GM21737 (cell line): ENCODE results near the gene SMCO3.

Source experiments
- ATAC-seq: cut with Tn5 transposase; IDR thresholded peaks from one replicate; pipeline ENCODE4 v1.9.1; 2021; ENCODE audit warnings: mild to moderate bottlenecking, moderate library complexity; ENCODE audit not compliant: unreplicated experiment

Gene SMCO3

DNA sequence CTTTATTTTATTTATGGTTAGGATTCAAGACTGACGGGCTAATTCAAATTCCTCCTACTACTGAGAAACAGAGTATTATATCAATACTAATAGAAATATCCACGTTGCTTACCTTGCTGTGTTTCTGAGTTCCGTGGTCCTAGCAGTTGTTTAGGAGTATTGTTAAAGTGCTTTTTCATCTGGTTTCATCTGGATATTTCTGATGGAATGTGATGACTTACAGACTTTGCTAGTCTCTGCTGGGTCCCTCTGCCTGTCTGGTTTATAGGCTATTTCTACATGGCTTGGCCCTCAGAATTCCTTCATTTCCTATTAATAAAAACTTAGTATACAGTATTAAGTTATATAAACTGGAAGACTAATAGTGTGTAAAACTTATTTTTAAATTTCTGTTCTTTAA is at the start of gene SMCO3:
Gene SMCO3, minus strand, starts transcription at position 169 of the 400 bp plus-strand sequence. CDS start 7,502 bp downstream, outside the sequence.
- ATAC-seq: no peak

DNA sequence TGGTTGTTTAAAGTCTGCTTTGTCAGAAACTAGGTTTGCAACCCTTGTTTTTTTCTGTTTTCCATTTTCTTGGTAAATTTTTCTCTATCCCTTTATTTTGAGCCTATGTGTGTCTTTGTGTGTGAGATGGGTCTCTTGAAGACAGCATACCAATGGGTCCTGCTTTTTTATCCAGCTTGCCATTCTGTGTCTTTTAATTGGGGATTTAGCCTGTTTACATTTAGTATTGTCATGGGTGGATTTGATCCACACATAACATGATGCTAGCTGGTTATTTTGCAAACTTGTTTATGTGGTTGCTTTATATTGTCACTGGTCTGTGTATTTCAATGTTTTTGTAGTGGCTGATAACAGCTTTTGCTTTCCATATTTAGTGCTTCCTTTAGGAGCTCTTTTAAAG is 46.5 kb upstream of the SMCO3 start:
- ATAC-seq: no peak

DNA sequence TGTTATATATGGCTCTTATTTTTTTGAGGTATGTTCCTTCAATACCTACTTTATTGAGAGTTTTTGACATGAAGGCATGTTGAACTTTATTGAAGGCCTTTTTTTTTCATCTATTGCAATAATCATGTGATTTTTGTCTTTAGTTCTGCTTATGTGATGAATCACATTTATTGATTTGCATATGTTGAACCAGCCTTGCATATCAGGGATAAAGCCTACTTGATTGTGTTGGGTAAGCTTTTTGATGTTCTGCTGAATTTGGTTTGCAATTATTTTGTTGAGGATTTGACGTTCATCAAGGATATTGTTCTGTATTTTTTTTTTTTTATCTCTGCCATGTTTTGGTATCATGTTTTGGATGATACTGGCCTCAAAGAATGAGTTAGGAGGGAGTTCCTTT is 44.5 kb upstream of the SMCO3 start:
- ATAC-seq: no peak

GRCh38 chr12:14854586-14855183 is 40.7 kb upstream of the SMCO3 start:
- no peak for ATAC-seq

DNA sequence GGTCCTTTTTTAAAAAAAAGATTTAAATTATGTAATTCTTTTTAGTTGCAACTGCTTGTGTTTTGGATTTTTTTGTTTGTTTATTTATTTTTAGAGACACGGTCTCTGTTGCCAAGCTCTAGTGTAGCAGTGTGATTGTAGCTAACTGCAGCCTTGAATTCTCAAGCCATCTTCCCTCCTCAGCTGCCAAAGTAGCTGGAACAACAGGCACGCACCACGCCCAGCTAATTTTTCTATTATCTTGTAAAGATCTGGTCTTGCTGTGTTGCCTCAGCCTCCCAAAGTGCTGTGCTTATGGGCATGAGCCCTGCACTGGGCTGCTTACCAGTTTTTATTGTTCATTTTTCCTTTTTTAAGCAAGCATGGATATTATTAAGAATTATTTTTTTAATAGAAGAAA is 40.0 kb upstream of the SMCO3 start:
- no peak for ATAC-seq

- no peak for ATAC-seq
These were observed 38.9 kb upstream of the SMCO3 start for GRCh38 chr12:14852880-14853279.

DNA sequence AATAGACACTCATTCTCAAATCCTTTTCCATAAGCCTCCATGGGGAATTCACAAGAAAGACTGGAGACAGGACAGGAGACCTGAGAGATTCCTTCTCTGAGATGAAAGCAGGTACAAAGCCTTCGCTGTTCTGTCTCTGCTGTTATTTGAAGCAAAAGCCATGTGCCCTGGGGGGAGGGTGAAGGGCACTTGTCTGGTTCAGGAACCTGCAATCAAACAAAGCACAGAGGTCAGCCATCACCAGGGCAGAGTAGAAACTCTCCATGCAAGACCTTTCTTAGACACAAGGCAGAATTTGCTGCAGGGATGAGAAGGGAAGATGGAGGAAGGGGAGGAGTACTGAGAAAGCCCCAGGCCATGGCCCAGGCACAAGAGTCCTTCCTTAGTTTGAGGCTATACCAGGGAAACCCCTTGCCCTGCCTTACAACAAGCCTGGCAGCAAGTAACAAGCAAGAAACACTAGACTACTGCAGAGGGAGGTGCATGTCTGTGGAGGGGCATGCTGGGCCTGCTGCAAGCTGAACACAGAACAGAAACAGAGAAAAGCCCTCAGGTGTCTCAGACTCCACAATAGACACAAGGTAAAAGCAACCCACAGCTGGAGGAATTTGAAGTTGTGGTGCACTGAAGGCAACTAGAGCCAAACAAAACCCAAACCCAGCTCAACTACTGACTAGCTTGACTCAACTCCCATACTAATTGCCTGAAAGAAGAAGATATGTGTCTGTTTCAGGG is 37.1 kb upstream of the SMCO3 start:
- ATAC-seq: no peak

DNA sequence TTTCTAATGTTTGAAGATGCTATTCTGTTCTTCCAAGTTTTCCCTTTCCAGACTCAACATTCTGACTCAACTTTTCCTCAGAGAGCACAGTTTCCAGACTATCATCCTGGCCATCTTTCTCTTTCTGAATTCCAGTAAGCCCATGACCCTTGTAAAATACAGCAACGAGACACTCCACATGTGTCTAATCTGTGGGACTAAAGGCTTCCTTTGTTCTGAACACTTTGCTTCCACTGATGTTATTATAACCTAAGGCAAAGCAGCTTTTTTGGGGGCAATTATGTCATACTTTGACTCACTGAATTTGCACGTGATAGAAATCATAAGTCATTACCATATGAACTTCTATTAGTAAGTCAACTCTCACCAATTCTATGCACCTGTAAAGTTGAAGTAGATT is 35.7 kb upstream of the SMCO3 start:
- ATAC-seq: no peak

GRCh38 chr12:14846876-14847580 is 33.0 kb upstream of the SMCO3 start:
- no peak for ATAC-seq

GRCh38 chr12:14846042-14846587 is 32.1 kb upstream of the SMCO3 start:
- no peak for ATAC-seq

GRCh38 chr12:14845350-14845750 is 31.4 kb upstream of the SMCO3 start:
- no peak for ATAC-seq

DNA sequence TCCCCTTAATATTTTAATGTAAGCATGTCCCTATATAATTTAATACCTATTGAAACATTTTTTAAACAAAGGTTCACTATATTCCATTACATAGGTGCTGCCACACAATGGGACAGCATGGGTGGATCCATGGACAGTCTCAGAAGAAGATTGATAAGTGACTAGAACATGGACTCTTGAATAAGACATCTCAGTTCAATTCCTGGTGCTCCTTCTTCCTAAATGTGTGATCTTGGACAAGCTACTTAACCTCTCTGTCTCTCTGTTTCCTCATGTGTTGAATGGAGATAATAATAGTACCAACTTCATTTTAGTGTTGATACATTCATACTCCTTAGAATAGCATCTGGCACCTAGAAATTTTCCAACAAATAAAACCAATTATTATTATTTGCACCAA is 30.4 kb upstream of the SMCO3 start:
- no peak for ATAC-seq

- no peak for ATAC-seq
These were observed 29.5 kb upstream of the SMCO3 start, which contains the start of gene ART4 for GRCh38 chr12:14843425-14843887. Gene ART4, minus strand, starts transcription at chr12:14843526. Its CDS starts 413 bp downstream, at chr12:14843113.

GRCh38 chr12:14842315-14842714 is 28.3 kb upstream of the SMCO3 start:
- ATAC-seq: no peak

DNA sequence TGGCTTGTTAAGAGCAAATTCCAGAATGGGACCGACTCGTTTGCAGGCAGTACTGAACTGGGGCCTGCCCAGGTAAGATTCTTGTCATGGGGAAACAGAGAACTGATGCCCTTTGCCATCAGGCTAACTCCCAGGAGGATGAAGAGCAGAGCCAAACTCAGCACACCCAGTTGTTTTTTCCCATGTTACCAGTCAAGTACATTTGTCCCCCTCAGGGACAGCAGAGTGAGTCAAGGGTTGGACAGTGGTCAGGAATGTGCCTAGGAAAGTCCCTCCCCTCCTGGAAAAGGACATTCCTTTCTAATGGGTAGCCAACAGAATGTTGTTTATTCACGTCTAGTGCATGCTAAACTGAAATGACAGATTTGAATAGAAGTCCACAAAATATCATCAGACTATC is 27.8 kb upstream of the SMCO3 start:
- no peak for ATAC-seq

DNA sequence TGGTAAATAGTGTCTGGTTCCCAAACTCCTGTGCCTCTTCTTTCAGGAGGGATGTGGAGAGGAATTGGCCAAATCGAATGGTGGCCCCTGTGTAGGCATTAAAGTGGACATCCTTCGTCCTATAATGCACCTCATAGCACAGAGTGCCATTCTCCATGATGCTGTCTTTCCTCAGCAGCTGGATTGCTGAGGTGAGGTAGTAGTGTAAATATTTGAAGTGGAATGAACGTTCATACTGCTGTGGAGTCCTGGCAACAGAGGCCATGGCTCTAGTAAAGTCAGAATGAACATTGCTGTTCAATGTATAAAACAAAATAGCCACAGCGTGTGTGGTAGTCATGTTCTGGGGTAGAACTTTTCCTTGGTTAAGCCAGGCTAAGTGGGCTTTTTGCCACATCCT is 26.6 kb upstream of the SMCO3 start:
- ATAC-seq: no peak

DNA sequence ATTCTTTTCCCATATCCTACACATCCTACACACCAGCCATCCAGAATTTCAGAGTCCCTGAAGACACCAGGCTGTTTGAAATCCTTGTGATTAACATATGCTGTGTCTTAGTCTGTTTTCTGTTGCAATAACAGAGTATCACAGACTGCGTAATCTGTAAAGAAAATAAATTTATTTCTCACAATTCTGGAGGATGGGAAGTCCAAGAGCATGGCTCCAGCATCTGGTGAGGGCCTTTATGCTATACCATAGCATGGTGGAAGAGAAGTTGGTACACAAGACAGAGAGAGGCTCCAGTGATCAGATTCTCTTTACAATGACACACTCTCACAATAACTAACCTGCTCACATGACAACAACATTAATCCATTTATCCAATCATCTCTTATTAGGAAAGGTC is 25.3 kb upstream of the SMCO3 start:
- no peak for ATAC-seq

GRCh38 chr12:14836336-14837210 is 22.6 kb upstream of the SMCO3 start:
- ATAC-seq: no peak

GRCh38 chr12:14834509-14834908 is 20.5 kb upstream of the SMCO3 start:
- ATAC-seq: no peak

GRCh38 chr12:14833952-14834351 is 20.0 kb upstream of the SMCO3 start:
- no peak for ATAC-seq

- ATAC-seq: no peak
These were observed 19.4 kb upstream of the SMCO3 start for GRCh38 chr12:14833336-14833735.
